ENCODE data around the gene NODAL. TPM values are rescaled to one million over a fixed set of nuclear protein-coding genes. Genes with fewer than 3 reads are reported as not detected.

The NODAL gene
- total RNA-seq, 1 experiment from 2014 or later: not detected

GRCh38 chr10:70480239-70480861 lies 38.9 kb upstream of the NODAL start:
- Histone ChIP-seq H3K27ac (ENCODE audit: low read length) (no peak overlapping the region), H3K9me3 (ENCODE audit: control insufficient read depth, insufficient read depth, low read depth, low read length) (no peaks in the 10 kb centered on the region), H3K4me3 (ENCODE audit: low read depth in 2 of 2, low read length in 2 of 2) (no peak overlapping the region), H3K36me3 (ENCODE audit: control insufficient read depth, insufficient read depth, low read length) (peaks cover 3% of the 10 kb centered on the region; the same call in 1 of the 2 replicates), H3K4me1 (ENCODE audit: control insufficient read depth, insufficient read depth, low read length) (peaks cover 12% of the 10 kb centered on the region), H3K27me3 (ENCODE audit: control insufficient read depth, insufficient read depth, low read length) (no peaks in the 10 kb centered on the region)
- intact Hi-C loops (cut with micrococcal nuclease; ENCODE audit: unreplicated experiment): no loop called here
- ATAC-seq: no peak
- POLR2A ChIA-PET: no interaction called here
- TF ChIP-seq CTCF (IDR thresholded peaks at IDR 0.05): no peak
- in situ Hi-C loops (cut with HindIII; ENCODE audit: low pct_unique_long_range_greater_than_20kb, low sequenced_read_pairs): no loop called here
- no TSS peak for BruUV-seq (replicated peaks)
- no peak for DNase-seq (ENCODE audit: low read depth, low spot score)
- CTCF ChIA-PET: no interaction called here

GRCh38 chr10:70479626-70480238 lies 38.3 kb upstream of the NODAL start:
- BruUV-seq (replicated peaks): no TSS peak
- ChIA-PET CTCF (no interaction called here), POLR2A (no interaction called here)
- H3K4me3 ChIP-seq (ENCODE audit: low read depth in 2 of 2, low read length in 2 of 2): no peak overlapping the region
- no peaks in the 10 kb centered on the region for H3K9me3 ChIP-seq (ENCODE audit: control insufficient read depth, insufficient read depth, low read depth, low read length)
- intact Hi-C loops (cut with micrococcal nuclease; ENCODE audit: unreplicated experiment) (no loop called here), in situ Hi-C loops (cut with HindIII; ENCODE audit: low pct_unique_long_range_greater_than_20kb, low sequenced_read_pairs) (no loop called here)
- peaks cover 12% of the 10 kb centered on the region for H3K4me1 ChIP-seq (ENCODE audit: control insufficient read depth, insufficient read depth, low read length)
- TF ChIP-seq REST (IDR thresholded peaks at IDR 0.05; ENCODE audit: insufficient read depth in 1 of 2, low read depth in 2 of 2, low read length in 1 of 2) (no peak), POLR2AphosphoS5 (IDR thresholded peaks at IDR 0.05; ENCODE audit: low read depth, low read length) (no peak), TCF7L2 (IDR thresholded peaks at IDR 0.05; ENCODE audit: low read depth, low read length) (no peak), SIN3A (IDR thresholded peaks at IDR 0.05; ENCODE audit: borderline replicate concordance, insufficient read depth, low read depth, low read length) (no peak), CTCF (IDR thresholded peaks at IDR 0.05) (no peak)
- DNase-seq (ENCODE audit: low read depth, low spot score) (no peak), ATAC-seq (no peak)
- no peaks in the 10 kb centered on the region for H3K27me3 ChIP-seq (ENCODE audit: control insufficient read depth, insufficient read depth, low read length)
- no peak overlapping the region for H3K27ac ChIP-seq (ENCODE audit: low read length)
- peaks cover 3% of the 10 kb centered on the region; the same call in 1 of the 2 replicates for H3K36me3 ChIP-seq (ENCODE audit: control insufficient read depth, insufficient read depth, low read length)

Measured in Panc1 (cell line).